ENCODE results near the gene DENND4A. TPM values are rescaled to one million over a fixed set of nuclear protein-coding genes. Genes with fewer than 3 reads are reported as not detected.

The DENND4A gene
- total and polyA plus RNA-seq, 10 of the 15 experiments (the other 5 are each of a cell fraction or from before 2014, with no cell fraction given): 14.2 to 81.8 (median 34.1) TPM

DNA sequence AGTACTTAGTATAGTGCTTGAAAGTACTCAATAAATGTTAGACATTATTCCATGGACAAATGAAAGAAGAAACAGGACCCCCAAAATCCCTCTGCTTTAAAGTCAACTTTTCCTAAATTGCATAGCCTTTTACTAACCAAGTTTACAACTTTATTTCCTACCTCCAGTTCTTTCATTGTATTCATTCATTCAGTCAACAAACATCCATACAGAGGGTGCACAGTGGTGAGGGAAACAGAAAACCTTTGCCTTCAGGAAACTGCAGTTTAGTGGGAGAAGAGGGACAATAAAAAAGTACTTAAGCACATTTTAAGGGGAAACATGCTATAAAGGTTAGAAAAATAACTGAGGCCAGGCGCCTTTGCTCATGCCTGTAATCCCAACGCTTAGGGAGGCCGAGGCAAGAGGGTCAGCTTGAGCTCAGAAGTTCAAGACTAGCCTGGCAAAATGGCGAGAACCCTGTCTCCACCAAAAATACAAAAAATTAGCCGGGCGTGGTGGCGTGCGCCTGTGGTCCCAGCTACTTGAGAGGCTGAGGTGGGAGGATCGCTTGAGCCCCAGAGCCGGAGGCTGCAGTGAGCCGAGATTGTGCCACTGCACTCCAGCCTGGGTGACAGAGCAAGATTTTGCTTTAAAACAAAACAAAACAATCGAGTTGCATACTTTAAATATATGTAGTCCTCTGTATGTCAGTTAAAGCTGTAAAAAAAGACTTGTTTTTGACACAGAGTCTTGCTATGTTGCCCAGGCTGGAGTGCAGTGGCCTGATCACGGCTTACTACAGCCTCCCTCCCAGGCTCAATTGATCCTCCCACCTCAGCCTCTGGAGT lies 1.1 kb upstream of the DENND4A start:
- H3K4me1 ChIP-seq (ENCODE audit: control insufficient read depth, insufficient read depth, low read length): peaks cover 18% of the 10 kb centered on the region
- peaks cover 50% of the 10 kb centered on the region for H3K79me2 ChIP-seq (ENCODE audit: control insufficient read depth, insufficient read depth, low read length)
- DNase-seq (ENCODE audit: low read depth, low spot score): no peak
- 90% methylated on average over 13 of the region's 13 CpGs for WGBS (ENCODE audit: insufficient coverage, insufficient replicate concordance, low lambda C conversion rate, missing lambda C conversion rate)
- H3K27ac ChIP-seq (ENCODE audit: control insufficient read depth, insufficient read depth): peak overlapping the region; percentile 99
- BruUV-seq (replicated peaks): no TSS peak
- POLR2A ChIA-PET: interaction anchor here (0.6 to 14.8 kb wide), 14 partner anchors 10 to 128 kb away, joined by 3 to 260 read pairs (median 4); partner anchors contain the start of gene RAB11A
- CTCF ChIA-PET: interaction anchor here (0.8 to 14.7 kb wide), 10 partner anchors 11 to 43 kb away, joined by 3 to 155 read pairs (median 5); no protein-coding TSS in a partner anchor
- peak overlapping the region; percentile 88 for H3K9ac ChIP-seq (ENCODE audit: control insufficient read depth, insufficient read depth, low read length)
- TF ChIP-seq, protein P1, sequence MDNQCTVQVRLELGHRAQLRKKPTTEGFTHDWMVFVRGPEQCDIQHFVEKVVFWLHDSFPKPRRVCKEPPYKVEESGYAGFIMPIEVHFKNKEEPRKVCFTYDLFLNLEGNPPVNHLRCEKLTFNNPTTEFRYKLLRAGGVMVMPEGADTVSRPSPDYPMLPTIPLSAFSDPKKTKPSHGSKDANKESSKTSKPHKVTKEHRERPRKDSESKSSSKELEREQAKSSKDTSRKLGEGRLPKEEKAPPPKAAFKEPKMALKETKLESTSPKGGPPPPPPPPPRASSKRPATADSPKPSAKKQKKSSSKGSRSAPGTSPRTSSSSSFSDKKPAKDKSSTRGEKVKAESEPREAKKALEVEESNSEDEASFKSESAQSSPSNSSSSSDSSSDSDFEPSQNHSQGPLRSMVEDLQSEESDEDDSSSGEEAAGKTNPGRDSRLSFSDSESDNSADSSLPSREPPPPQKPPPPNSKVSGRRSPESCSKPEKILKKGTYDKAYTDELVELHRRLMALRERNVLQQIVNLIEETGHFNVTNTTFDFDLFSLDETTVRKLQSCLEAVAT (IDR thresholded peaks at IDR 0.05): peak; percentile 61
- TF ChIP-seq PML (IDR thresholded peaks at IDR 0.05; ENCODE audit: low read length) (no peak), SMARCA5 (IDR thresholded peaks at IDR 0.05) (peak; percentile 82), ZNF217 (IDR thresholded peaks at IDR 0.05) (peak; percentile 59; the same call in 1 of the 2 replicates)
- TF ChIP-seq, protein P2, sequence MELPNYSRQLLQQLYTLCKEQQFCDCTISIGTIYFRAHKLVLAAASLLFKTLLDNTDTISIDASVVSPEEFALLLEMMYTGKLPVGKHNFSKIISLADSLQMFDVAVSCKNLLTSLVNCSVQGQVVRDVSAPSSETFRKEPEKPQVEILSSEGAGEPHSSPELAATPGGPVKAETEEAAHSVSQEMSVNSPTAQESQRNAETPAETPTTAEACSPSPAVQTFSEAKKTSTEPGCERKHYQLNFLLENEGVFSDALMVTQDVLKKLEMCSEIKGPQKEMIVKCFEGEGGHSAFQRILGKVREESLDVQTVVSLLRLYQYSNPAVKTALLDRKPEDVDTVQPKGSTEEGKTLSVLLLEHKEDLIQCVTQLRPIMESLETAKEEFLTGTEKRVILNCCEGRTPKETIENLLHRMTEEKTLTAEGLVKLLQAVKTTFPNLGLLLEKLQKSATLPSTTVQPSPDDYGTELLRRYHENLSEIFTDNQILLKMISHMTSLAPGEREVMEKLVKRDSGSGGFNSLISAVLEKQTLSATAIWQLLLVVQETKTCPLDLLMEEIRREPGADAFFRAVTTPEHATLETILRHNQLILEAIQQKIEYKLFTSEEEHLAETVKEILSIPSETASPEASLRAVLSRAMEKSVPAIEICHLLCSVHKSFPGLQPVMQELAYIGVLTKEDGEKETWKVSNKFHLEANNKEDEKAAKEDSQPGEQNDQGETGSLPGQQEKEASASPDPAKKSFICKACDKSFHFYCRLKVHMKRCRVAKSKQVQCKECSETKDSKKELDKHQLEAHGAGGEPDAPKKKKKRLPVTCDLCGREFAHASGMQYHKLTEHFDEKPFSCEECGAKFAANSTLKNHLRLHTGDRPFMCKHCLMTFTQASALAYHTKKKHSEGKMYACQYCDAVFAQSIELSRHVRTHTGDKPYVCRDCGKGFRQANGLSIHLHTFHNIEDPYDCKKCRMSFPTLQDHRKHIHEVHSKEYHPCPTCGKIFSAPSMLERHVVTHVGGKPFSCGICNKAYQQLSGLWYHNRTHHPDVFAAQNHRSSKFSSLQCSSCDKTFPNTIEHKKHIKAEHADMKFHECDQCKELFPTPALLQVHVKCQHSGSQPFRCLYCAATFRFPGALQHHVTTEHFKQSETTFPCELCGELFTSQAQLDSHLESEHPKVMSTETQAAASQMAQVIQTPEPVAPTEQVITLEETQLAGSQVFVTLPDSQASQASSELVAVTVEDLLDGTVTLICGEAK (IDR thresholded peaks at IDR 0.05; ENCODE audit: borderline replicate concordance): peak; percentile 47; the same call in 1 of the 2 replicates
- RAD21 ChIA-PET (ENCODE audit: unreplicated experiment): interaction anchor here (0.9 to 17.7 kb wide), 14 partner anchors 8 to 611 kb away, joined by 3 to 344 read pairs (median 8); no protein-coding TSS in a partner anchor
- H2AFZ ChIP-seq (ENCODE audit: control insufficient read depth, low read depth, low read length): peak overlapping the region; percentile 85
- H3K4me2 ChIP-seq (ENCODE audit: control insufficient read depth, insufficient read depth): peak overlapping the region; percentile 90
- no peaks in the 10 kb centered on the region for H3K27me3 ChIP-seq (replicated peaks in 1 of 2; ENCODE audit: control insufficient read depth in 2 of 2, insufficient read depth in 2 of 2, low read length in 1 of 2)
- H4K20me1 ChIP-seq (ENCODE audit: control insufficient read depth, insufficient read depth): no peaks in the 10 kb centered on the region
- no peaks in the 10 kb centered on the region for H3K36me3 ChIP-seq (ENCODE audit: control insufficient read depth in 2 of 2, insufficient read depth in 2 of 2, low read length in 1 of 2)
- SMC1A ChIA-PET (ENCODE audit: uncharacterized antibody, unreplicated experiment): interaction anchor here (0.6 to 25.5 kb wide), 21 partner anchors 9 to 124 kb away, joined by 3 to 488 read pairs (median 5); partner anchors contain the start of gene RAB11A
- H3K9me3 ChIP-seq (replicated peaks; ENCODE audit: control insufficient read depth, insufficient read depth, low read length): no peaks in the 10 kb centered on the region
- no peak for ATAC-seq
- FAIRE-seq: no peak
- H3K4me3 ChIP-seq: peak overlapping the region; percentile 75
- intact Hi-C loops (cut with micrococcal nuclease; ENCODE audit: unreplicated experiment) (loop anchor here (2.0 to 5.0 kb wide), 3 partner anchors 26 to 491 kb away; partner anchors contain the start of gene RNU5B-1), in situ Hi-C loops (cut with MboI) (loop anchor here (25.0 kb wide), 1 partner anchor 1294 kb away; no protein-coding TSS in a partner anchor)

All from GM12878 (cell line).